Stimulated activated CD8-positive, alpha-beta memory T cell treated with anti-CD3 and anti-CD28 coated beads, Interleukin-4, amount 100 ng/mL, for 1 hour (primary cell): ENCODE measurements around the gene RAD23B.
"Not testable (repeated sequence)": the region's sequence is repeated elsewhere in the genome, so short reads cannot be mapped to it uniquely, and the experiment has no call there.

ENCODE experiments used
- DNase-seq, 2 donors: peaks; one replicate each; pipeline ENCODE4 v3.0.0-alpha.2; 2020; ENCODE audit warnings: low read depth in 2 of 2, low spot score in 1 of 2

The RAD23B gene

GRCh38 chr9:107282759-107283622, at the start of gene RAD23B:
Gene RAD23B (plus strand): TSS chr9:107283279. CDS start chr9:107283630, 351 bp downstream.
- DNase-seq: peak; percentile 96

GRCh38 chr9:107235765-107236442, 47.2 kb upstream of the RAD23B start:
- no peak for DNase-seq

DNA sequence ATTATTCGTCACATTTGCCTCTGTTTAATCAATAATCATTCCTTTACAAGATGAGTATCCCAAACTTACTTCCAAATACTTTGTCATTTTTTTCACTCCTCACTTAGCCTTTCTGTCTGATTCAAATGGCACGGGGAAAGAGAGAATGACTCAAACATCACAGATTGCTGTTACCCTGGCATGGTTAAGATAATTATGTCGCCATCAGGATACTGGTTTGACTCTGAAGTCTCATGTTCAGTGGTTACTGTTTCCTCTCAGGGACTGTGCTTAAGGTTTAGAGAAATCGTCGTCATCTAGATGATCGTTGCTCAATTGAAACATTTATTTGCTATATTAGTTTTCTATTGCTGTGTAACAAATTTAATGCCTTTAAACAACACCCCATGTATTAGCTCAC, 45.2 kb upstream of the RAD23B start:
- no peak for DNase-seq

DNA sequence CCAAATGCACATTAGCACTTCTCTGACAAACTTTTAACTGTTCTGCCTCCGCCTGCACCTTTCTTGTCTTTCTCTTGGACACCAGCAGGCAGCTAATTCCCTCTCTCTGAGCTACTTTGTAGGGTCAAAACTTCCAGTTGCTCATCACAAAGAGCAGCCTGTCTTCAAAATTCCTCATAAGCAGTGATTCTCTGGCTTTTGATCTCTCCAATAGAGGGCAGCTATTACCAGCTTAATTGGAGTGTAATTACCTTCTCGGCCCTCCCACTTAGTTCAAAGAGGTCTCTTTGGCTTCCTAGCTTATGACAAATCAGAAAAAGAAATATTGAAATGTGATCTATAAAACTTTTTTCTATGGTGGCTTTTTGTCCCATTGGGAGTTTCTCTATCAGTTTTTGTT, 43.6 kb upstream of the RAD23B start:
- DNase-seq: no peak

DNA sequence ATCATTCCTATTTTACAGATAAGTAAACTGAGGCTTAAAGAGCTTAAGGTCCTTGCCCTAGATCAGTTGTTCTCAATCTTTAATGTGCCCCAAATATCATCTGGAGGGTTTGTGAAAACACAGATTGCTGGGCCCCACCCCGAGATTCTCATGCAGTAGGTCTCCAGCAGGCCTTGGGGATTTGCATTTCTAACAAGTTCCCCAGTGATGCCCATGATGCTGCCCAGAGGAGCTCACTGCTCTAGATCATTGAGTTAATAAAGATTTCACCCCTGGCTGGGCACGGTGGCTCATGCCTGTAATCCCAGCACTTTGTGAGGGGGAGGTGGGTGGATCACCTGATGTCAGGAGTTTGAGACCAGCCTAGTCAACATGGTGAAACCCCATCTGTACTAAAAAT, 42.8 kb upstream of the RAD23B start:
- DNase-seq: no peak

- DNase-seq: no peak
Observed at GRCh38 chr9:107242073-107243030, 40.7 kb upstream of the RAD23B start.

- peak in 1 of 2 donors; percentile 6 for DNase-seq
Observed at GRCh38 chr9:107243742-107244141, 39.3 kb upstream of the RAD23B start.

DNA sequence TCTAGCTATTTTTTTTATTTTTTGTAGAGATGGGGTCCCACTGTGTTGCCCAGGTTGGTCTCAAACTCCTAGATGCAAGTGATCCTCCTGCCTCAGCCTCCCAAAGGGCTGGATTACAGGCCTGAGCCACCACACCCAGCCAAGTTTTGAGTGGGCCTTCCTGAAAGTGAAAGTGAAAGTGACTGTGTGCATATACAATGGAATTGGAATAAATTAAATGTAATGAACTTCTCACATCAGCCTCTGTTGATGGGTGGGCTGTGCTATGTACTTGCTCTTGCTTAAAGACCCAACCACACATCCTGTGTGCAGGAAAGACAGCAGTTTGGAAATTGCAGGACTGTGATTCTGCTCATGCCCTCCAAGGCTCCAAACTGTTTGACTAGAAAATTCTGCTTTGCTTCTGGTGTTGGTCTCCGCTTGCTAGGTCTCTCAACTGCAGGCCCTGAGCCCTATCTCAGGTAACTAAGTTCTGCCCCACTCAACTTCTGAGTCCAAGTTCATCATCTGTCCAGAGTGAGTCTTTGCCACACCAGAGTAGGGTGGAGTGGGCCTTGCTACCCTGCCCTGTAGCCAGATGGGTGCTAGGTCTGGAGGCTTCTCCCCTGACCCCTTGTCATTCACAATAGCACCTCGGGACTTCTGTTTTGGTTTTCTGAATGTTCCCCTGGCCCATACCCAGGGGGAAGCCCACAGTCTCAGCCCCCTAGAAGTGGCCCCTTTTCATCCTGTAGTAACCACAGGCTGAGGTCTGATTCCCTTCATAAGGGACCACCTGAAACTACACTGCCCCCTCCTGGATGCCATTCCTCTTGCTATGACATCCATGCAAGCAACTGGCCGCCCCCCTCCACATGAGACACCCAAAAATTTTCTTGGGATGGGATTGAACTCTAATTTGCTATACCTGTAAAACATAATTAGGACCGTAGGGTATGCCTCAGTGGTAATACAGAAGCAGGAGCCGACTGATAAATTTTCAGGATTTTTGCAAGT, 36.5 kb upstream of the RAD23B start:
- no peak for DNase-seq

- DNase-seq: no peak
Observed at GRCh38 chr9:107248714-107249113, 34.4 kb upstream of the RAD23B start.

- DNase-seq: no peak
Observed at GRCh38 chr9:107249131-107249533, 33.9 kb upstream of the RAD23B start.

DNA sequence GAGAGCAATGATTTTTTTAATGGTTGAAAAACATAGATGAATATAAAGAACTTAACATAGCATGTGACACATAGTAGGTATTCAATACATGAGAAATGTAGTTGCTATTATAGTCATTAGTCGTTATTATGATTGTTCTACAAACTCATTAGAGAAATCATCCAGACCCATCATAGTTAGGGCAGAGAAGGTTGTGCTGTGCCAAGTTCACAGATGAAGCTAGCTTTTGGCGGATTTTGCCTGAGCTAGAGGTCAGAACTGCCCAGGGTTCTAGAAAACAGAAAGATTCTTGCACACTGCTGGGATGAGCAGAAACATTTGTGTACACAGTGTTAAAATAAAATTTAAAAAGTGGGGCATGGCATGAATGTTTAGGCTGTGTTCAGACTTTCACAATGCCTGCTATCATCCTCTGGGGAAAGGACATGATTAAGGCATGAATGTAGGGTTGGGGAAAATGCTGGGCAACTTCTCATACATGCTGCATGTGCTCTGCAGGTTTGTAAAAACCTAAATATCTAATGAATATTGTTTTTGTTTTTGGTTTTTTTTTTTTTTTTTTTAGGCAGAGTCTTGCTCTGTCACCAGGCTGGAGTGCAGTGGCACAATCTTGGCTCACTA, 33.3 kb upstream of the RAD23B start:
- no peak for DNase-seq

DNA sequence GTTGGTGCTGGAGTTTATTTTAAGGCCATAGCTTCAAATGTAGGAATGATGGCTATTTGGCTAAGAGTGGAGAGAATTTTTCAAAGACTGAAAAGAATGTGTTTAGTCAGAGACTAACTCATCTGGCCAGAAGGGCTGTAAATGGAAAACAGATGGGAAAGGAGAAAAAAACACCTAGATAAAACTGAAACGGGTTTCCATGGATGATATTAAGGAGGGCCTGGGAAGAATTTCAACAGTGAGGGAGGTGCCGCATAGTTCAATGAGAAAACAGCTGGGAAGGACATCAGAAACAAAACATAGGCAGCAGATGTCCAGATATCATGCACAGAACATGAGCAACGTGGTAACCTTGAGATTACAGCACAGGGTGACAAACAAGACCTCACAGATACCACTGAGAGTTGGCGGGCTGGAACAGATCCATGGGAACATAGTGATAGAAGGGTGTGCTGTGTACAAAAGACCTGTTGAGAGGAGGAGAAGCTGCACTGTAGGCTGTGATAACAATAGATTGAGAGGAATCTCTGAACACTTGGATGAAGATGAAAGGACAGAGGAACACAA, 31.2 kb upstream of the RAD23B start:
- DNase-seq: no peak

- no peak for DNase-seq
Observed at GRCh38 chr9:107258919-107259318, 24.2 kb upstream of the RAD23B start.

GRCh38 chr9:107259751-107260313, 23.2 kb upstream of the RAD23B start:
- DNase-seq: not testable (repeated sequence)

DNA sequence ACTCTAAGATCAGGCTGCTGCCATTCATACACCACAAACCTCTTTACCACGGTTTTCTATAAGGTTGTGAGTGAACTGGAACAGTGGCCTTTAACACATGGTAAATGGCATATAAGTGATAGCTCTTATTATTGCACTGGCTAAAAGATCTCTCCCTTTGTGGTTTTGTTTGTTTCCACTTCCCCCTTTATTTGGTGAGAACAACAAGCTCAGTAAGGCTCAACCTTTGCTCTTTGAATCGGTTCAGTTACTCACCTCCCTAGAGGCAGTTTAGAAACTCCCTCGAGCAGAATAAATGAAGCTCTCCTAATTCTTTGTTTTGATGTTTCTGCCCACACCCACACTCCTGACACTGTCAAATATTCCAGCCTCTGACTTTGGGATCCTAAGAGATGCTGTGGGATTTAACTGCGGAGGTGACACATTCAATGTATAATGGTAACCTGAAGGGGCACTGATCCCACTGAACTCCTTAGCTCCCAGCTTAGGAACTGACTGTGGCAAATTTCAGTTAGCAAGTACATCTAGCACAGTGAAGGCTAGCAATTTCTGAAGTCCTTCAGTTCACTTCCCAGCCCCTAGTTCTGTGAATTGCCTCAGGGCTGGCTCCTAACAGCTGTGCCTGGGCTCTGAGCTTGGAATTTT, 22.5 kb upstream of the RAD23B start:
- no peak for DNase-seq

DNA sequence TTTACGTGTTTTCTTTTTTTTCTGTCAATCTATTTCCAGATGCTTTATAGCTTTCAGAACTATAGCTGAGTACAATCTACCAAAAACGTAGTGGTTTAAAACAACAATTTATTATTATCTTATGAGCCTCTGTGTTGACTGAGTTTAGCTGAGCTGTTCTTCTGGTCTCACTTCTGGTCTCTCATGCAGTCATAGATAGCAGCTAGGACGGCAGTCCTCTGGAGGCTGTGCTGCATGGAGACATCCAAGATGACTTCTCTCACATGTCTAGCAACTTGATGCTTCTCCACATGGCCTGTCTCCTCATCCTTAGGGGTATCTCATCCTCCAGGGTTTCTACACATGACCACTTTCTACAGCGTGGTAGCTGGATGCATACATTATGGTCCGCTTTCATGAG, 22.0 kb upstream of the RAD23B start:
- DNase-seq: no peak

DNA sequence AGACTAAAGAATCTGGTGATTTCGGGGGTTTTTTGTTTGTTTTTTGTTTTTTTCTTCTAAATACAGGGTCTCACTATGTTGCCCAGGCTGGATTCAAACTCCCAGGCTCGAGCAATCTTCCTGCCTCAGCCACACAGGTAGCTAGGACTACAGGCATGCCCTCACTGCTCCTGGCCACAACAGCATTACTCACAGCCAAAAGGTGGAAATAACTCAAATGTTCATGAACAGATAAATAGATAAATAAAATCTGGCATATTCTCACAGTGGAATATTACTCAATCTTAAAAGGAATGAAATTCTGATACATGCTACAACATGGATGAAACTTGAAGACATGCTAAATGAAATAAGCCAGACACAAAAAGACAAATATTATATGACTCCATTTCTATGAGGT, 19.8 kb upstream of the RAD23B start:
- DNase-seq: no peak

DNA sequence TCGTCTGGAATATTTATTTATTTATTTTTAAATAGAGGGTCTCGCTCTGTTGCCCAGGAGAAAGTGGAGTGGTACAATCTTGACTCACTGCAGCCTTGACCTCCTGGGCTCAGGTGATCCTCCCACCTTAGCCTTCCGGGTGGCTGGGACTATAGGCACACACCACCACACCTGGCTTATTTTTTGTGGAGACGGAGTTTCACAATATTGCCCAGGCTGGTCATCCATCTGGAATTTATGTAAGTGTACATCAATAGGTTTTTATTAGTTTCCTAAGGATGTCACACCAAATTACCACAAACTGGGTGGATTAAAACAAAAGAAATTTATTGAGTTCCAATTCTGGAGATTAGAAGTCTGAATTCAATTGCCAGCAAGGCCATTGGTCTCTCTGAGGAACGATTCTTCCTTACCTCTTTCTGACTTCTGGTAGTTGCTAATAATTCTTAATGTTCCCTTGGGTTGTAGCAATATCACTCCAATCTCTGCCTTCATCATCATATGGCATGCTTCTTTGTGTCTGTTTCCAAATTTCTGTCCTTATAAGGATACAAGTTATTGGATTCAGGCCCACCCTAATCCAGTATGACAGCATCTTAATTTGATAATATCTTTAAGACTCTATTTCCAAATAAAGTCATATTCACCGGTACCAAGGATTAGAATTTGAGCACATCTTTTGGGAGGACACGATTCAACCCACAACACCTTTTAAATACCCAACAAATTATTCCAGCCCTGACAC, 16.3 kb upstream of the RAD23B start:
- no peak for DNase-seq
